Activated CD8-positive, alpha-beta memory T cell treated with anti-CD3 and anti-CD28 coated beads, Interleukin-2, amount 10 ng/mL, durations not matched to agents 7 days and 5 days (primary cell): ENCODE measurements around the gene MYH10. TPM values are rescaled to one million over a fixed set of nuclear protein-coding genes. Genes with fewer than 3 reads are reported as not detected.

Experiments used
- ATAC-seq: fragments of 150-1000 bp; cut with Tn5 transposase; one replicate; pipeline ENCODE4 v1.10.0; 2021; ENCODE audit warnings: moderate library complexity
- CTCF ChIA-PET: fragments of 350-600 bp; sonication (Branson Sonifier 250); formaldehyde crosslinking; loops from one replicate; lab custom pipeline; 2021; ENCODE audit warnings: antibody characterized with exemption; lab: Charles Lee
- DNase-seq: peaks from one replicate; pipeline ENCODE4 v3.0.0-alpha.2; 2020
- H3K27ac Mint-ChIP-seq: one replicate; pipeline ENCODE4 v1.8.0; 2021; ENCODE audit warnings: mild to moderate bottlenecking, mixed read lengths
- H3K27me3 Mint-ChIP-seq: one replicate; pipeline ENCODE4 v1.8.0; 2021; ENCODE audit warnings: mixed read lengths
- H3K36me3 Mint-ChIP-seq: one replicate; pipeline ENCODE4 v1.8.0; 2021; ENCODE audit warnings: mild to moderate bottlenecking, mixed read lengths
- H3K4me1 Mint-ChIP-seq: one replicate; pipeline ENCODE4 v1.8.0; 2021; ENCODE audit warnings: mixed read lengths
- H3K4me3 Mint-ChIP-seq: one replicate; pipeline ENCODE4 v1.8.0; 2021; ENCODE audit warnings: mild to moderate bottlenecking, moderate library complexity, mixed read lengths
- H3K9me3 Mint-ChIP-seq: one replicate; pipeline ENCODE4 v1.8.0; 2022; ENCODE audit warnings: low read depth, mixed read lengths
- total RNA-seq, 2 experiments: library from RNA; stranded (reverse); gene quantifications; one replicate each; pipeline ENCODE4 v1.2.3, GENCODE V29; 2021

MYH10 gene
- total RNA-seq, 2 experiments from 2014 or later, result 8.1 to 30.4 TPM

DNA sequence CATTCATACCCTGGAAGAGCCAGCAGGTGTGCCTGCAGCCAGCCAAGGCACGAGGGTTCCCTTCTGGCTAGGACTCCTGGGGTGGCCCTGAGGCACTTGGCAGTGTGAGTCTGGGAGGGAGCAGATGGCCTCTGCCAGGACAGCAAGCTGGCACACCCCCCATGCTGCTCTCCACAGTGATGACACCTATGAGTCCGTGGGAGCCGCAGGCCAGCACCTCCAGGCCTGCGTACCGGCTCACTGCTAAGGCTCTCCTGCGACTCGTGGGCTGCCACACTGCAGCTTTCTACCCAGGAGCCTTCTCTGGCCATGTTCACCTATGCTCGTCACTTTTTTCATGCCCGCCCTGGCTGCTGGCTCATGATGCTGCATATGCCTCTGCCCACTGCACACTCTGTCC is 126.7 kb downstream of the MYH10 start:
- no peak for ATAC-seq
- no peak overlapping the region for H3K4me3 Mint-ChIP-seq
- no peaks in the 10 kb centered on the region for H3K4me1 Mint-ChIP-seq
- H3K27me3 Mint-ChIP-seq, result no peaks in the 10 kb centered on the region
- H3K36me3 Mint-ChIP-seq, result no peaks in the 10 kb centered on the region
- H3K9me3 Mint-ChIP-seq, result no peaks in the 10 kb centered on the region
- DNase-seq, result no peak
- CTCF ChIA-PET, result no interaction called here
- no peak overlapping the region for H3K27ac Mint-ChIP-seq

- Mint-ChIP-seq H3K27ac (no peak overlapping the region), H3K4me3 (no peak overlapping the region), H3K4me1 (no peaks in the 10 kb centered on the region), H3K9me3 (no peaks in the 10 kb centered on the region), H3K27me3 (no peaks in the 10 kb centered on the region), H3K36me3 (no peaks in the 10 kb centered on the region)
- no peak for DNase-seq
- CTCF ChIA-PET, result no interaction called here
- ATAC-seq, result no peak
These were observed 127.2 kb downstream of the MYH10 start for GRCh38 chr17:8503368-8503767.

DNA sequence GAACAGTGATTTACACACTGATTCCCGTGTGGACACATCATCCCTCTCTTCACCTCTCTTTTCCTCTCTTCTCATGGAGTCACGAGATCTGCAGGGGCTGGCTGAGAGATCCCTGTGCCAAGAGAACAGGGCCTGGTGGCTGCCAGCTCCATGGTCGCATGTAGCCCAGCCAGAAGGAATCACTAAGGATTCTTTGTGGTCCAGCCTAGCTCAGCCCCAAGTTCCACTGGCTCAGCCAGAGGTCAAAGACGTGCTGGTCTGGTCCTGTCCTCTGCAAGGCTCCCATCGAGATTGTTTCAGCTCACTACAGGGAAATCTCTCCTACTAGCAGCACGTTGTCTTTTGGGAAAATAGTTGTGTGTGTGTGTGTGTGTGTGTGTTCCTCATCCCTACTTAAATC is 128.4 kb downstream of the MYH10 start:
- H3K4me3 Mint-ChIP-seq, result no peak overlapping the region
- no peaks in the 10 kb centered on the region for H3K27me3 Mint-ChIP-seq
- no peaks in the 10 kb centered on the region for H3K36me3 Mint-ChIP-seq
- no peaks in the 10 kb centered on the region for H3K4me1 Mint-ChIP-seq
- H3K9me3 Mint-ChIP-seq, result no peaks in the 10 kb centered on the region
- CTCF ChIA-PET, result interaction anchor here (1.0 kb wide), 1 partner anchor 496 kb away, joined by 3 read pairs; no protein-coding TSS in a partner anchor
- DNase-seq (no peak), ATAC-seq (no peak)
- H3K27ac Mint-ChIP-seq, result no peak overlapping the region

GRCh38 chr17:8500609-8501008 is 129.9 kb downstream of the MYH10 start:
- H3K9me3 Mint-ChIP-seq, result no peaks in the 10 kb centered on the region
- H3K4me3 Mint-ChIP-seq, result no peak overlapping the region
- ATAC-seq (no peak), DNase-seq (no peak)
- H3K27ac Mint-ChIP-seq, result no peak overlapping the region
- no peaks in the 10 kb centered on the region for H3K36me3 Mint-ChIP-seq
- H3K27me3 Mint-ChIP-seq, result no peaks in the 10 kb centered on the region
- no peaks in the 10 kb centered on the region for H3K4me1 Mint-ChIP-seq
- CTCF ChIA-PET, result no interaction called here

GRCh38 chr17:8499614-8500013 is 130.9 kb downstream of the MYH10 start:
- DNase-seq (no peak), ATAC-seq (no peak)
- CTCF ChIA-PET, result interaction anchor here (1.2 kb wide), 1 partner anchor 90 kb away, joined by 3 read pairs; no protein-coding TSS in a partner anchor
- Mint-ChIP-seq H3K27me3 (no peaks in the 10 kb centered on the region), H3K9me3 (no peaks in the 10 kb centered on the region), H3K4me3 (no peak overlapping the region), H3K27ac (no peak overlapping the region), H3K36me3 (no peaks in the 10 kb centered on the region), H3K4me1 (no peaks in the 10 kb centered on the region)

GRCh38 chr17:8499171-8499570 is 131.4 kb downstream of the MYH10 start:
- CTCF ChIA-PET, result interaction anchor here (1.2 kb wide), 1 partner anchor 89 kb away, joined by 3 read pairs; no protein-coding TSS in a partner anchor
- no peak for ATAC-seq

DNA sequence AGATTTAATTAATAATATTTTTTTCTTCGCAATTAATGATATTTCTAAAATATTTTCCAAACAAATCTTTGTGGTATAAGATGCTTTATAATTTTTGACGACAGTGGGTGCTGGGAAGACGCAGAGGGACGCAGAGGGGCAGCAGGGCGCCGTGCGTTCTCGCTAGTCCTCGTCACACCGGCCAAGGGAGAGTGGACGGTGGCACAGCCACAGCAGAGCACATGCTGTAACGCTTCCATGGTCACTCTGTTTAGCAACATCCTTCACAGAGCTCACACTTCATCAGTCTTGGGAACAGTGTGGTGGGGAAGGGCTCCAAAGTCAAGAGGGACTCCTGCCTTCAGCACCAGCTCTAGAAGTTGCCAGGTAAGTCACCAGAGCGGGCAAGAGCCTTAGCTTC is 134.4 kb downstream of the MYH10 start:
- no peak for ATAC-seq
- CTCF ChIA-PET, result no interaction called here
- no peaks in the 10 kb centered on the region for H3K9me3 Mint-ChIP-seq
- DNase-seq, result no peak
- no peak overlapping the region for H3K27ac Mint-ChIP-seq
- H3K36me3 Mint-ChIP-seq, result no peaks in the 10 kb centered on the region
- H3K4me3 Mint-ChIP-seq, result no peak overlapping the region
- no peaks in the 10 kb centered on the region for H3K4me1 Mint-ChIP-seq
- no peaks in the 10 kb centered on the region for H3K27me3 Mint-ChIP-seq

More at GRCh38 chr17:8499171-8499570, 131.4 kb downstream of the MYH10 start:
- H3K36me3 Mint-ChIP-seq, result no peaks in the 10 kb centered on the region
- no peak overlapping the region for H3K4me3 Mint-ChIP-seq
- no peaks in the 10 kb centered on the region for H3K4me1 Mint-ChIP-seq
- no peaks in the 10 kb centered on the region for H3K27me3 Mint-ChIP-seq
- H3K9me3 Mint-ChIP-seq, result no peaks in the 10 kb centered on the region
- H3K27ac Mint-ChIP-seq, result no peak overlapping the region
- DNase-seq, result no peak

GRCh38 chr17:8494506-8495111 is 135.9 kb downstream of the MYH10 start:
- Mint-ChIP-seq H3K9me3 (no peaks in the 10 kb centered on the region), H3K27ac (no peak overlapping the region), H3K27me3 (no peaks in the 10 kb centered on the region), H3K4me3 (no peak overlapping the region), H3K36me3 (no peaks in the 10 kb centered on the region), H3K4me1 (no peaks in the 10 kb centered on the region)
- DNase-seq, result no peak
- CTCF ChIA-PET, result no interaction called here
- ATAC-seq, result no peak

DNA sequence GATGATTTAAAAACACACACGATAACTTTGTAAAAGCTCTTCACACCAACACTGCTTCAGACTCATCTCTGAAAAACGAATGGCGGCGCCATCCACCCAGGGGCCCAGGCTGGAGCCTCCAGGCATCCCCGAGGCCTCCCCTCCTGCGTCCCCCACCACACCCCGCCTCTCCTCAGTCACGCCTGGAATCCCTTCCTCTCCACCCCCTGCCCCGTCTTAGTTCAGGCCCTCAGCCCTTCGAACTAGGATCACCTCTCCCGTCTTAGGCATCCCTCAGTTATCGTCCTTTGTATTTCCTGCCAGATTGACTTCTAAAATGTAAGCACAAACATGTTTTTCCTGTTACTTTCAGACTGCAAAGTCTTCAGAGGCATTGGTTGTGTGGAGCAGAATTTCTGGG is 136.5 kb downstream of the MYH10 start:
- no peaks in the 10 kb centered on the region for H3K4me1 Mint-ChIP-seq
- no peaks in the 10 kb centered on the region for H3K27me3 Mint-ChIP-seq
- ATAC-seq (no peak), DNase-seq (no peak)
- H3K9me3 Mint-ChIP-seq, result no peaks in the 10 kb centered on the region
- no peaks in the 10 kb centered on the region for H3K36me3 Mint-ChIP-seq
- CTCF ChIA-PET, result no interaction called here
- no peak overlapping the region for H3K27ac Mint-ChIP-seq
- H3K4me3 Mint-ChIP-seq, result no peak overlapping the region

DNA sequence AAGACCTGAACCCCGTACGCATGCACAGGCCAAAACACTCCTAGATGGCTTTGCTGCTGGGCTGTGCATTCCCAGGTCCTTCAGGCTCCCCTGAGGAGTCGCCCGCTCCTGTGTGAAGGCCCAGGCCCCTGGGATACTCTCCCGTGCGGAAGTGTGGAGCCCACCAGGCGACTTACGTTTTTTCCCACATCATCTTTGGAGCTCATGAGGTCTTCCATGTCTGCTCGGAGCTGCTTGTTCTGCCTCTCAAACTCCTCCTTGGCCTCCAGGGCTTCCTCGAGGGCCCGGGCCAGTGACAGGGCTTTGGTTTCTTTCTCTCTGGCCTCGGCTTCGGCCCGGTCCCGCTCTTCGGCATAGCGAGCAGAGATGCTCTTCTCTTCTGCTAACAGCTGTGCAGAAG is 138.4 kb downstream of the MYH10 start:
- CTCF ChIA-PET, result interaction anchor here (0.7 kb wide), 1 partner anchor 324 kb away, joined by 3 read pairs; no protein-coding TSS in a partner anchor
- ATAC-seq, result no peak
- H3K9me3 Mint-ChIP-seq, result no peaks in the 10 kb centered on the region
- no peaks in the 10 kb centered on the region for H3K27me3 Mint-ChIP-seq
- no peak overlapping the region for H3K27ac Mint-ChIP-seq
- H3K4me3 Mint-ChIP-seq, result no peak overlapping the region
- no peak for DNase-seq
- no peaks in the 10 kb centered on the region for H3K4me1 Mint-ChIP-seq
- H3K36me3 Mint-ChIP-seq, result no peaks in the 10 kb centered on the region

DNA sequence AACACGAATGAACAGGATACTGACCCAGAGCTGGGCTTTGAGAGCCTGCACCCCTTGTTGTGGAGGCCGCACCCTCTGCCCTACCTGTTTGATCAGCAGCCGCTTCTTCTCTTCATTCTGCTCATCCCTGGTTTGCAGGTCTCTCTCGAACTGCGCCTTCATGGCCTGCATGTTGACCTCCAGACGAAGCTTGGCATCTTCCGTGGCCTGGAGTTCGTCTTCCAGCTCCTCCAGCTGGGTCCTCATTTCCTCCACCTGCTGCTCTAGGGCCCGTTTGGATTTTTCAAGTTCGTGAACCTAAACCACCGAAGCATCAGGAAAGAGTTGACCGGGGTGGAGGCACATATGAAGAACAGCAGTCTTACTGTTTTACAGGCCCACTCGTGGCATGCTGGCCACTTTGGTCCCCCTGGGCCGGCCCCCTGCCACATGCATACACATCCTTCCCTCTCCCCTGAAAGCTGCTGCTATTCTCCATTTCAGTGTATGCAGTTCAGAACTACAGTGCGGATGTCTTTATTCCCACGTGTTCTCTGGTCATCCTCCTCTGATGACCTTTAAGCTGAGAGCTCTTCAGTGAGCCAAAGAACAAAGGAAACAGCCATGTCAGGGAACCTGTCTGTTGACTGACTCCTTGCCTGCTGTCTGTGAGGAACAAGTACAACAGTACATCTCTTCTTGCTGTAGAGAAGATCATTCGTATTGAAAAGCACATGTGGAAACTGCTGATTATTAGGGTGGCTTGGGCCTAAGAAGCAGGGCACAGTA is 140.1 kb downstream of the MYH10 start:
- Mint-ChIP-seq H3K4me1 (no peaks in the 10 kb centered on the region), H3K36me3 (no peaks in the 10 kb centered on the region), H3K27ac (no peak overlapping the region), H3K9me3 (no peaks in the 10 kb centered on the region), H3K27me3 (no peaks in the 10 kb centered on the region), H3K4me3 (no peak overlapping the region)
- DNase-seq, result no peak
- ATAC-seq, result no peak
- CTCF ChIA-PET, result no interaction called here

DNA sequence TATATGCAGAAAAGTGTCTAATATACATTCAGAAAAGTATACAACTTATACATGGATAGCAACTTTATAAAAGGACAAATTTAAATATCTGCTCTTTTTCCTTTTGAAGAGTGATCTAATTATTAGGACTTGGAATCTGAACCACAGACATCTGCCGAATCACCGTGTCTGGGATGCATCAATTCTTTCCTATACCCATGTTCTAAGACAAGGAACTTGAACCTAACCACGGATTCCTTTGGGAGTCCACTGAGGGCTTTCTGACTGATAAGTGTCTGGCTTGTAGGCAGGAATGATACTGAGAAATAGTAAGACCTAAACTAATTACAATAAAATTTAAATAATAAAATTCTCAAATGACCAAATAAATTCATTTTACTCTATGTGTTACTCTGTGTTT is 140.7 kb downstream of the MYH10 start:
- ATAC-seq (no peak), DNase-seq (no peak)
- Mint-ChIP-seq H3K36me3 (peaks cover 2% of the 10 kb centered on the region), H3K9me3 (peaks cover 1% of the 10 kb centered on the region), H3K27ac (no peak overlapping the region), H3K27me3 (no peaks in the 10 kb centered on the region), H3K4me3 (no peak overlapping the region), H3K4me1 (no peaks in the 10 kb centered on the region)
- CTCF ChIA-PET, result no interaction called here

GRCh38 chr17:8488901-8489300 is 141.6 kb downstream of the MYH10 start:
- Mint-ChIP-seq H3K27me3 (no peaks in the 10 kb centered on the region), H3K4me1 (no peaks in the 10 kb centered on the region), H3K27ac (no peak overlapping the region), H3K4me3 (no peak overlapping the region), H3K36me3 (peaks cover 7% of the 10 kb centered on the region), H3K9me3 (peaks cover 6% of the 10 kb centered on the region)
- CTCF ChIA-PET, result no interaction called here
- DNase-seq, result no peak
- no peak for ATAC-seq

DNA sequence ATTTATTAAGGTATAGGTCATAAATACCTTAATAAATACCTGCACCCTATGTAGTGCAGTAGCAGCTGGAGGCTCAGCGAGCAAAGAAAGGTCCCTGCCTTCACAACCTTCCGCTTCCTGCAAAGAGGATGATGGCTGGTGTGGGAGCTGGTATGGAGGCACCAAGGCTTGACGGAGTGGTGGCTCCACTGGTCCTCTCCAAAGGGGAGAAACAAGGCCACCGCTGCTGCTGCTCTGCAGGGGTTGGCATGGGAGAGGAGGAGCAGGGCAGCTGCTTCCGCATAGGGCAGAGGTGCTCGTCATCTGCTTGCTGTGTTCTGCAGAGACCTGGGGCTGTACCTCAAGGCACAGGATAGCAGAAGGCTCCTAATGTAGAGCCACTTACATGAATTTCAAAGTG is 142.0 kb downstream of the MYH10 start:
- Mint-ChIP-seq H3K27me3 (no peaks in the 10 kb centered on the region), H3K4me3 (no peak overlapping the region), H3K36me3 (peaks cover 10% of the 10 kb centered on the region), H3K4me1 (no peaks in the 10 kb centered on the region), H3K27ac (no peak overlapping the region), H3K9me3 (peaks cover 6% of the 10 kb centered on the region)
- ATAC-seq (no peak), DNase-seq (no peak)
- CTCF ChIA-PET, result no interaction called here
